IgD-negative memory B cell (primary cell): ENCODE results near the gene DNAH12. TPM values are rescaled to one million over a fixed set of nuclear protein-coding genes. Genes with fewer than 3 reads are reported as not detected.

ENCODE experiments used
- H3K27ac Mint-ChIP-seq, 3 donors: one replicate each; pipeline ENCODE4 v1.8.0; 2020 to 2022; ENCODE audit warnings: mild to moderate bottlenecking in 3 of 3, mixed read lengths in 3 of 3, moderate library complexity in 1 of 3
- H3K27me3 Mint-ChIP-seq: one replicate; pipeline ENCODE4 v1.8.0; 2021; ENCODE audit warnings: mixed read lengths
- H3K36me3 Mint-ChIP-seq: one replicate; pipeline ENCODE4 v1.8.0; 2020; ENCODE audit warnings: mild to moderate bottlenecking, mixed read lengths
- H3K4me1 Mint-ChIP-seq, 3 donors: one replicate each; pipeline ENCODE4 v1.8.0; 2020 to 2022; ENCODE audit warnings: mixed read lengths in 3 of 3, mild to moderate bottlenecking in 1 of 3
- H3K4me3 Mint-ChIP-seq, 4 donors: one replicate each; pipeline ENCODE4 v1.8.0; 2020 to 2022; ENCODE audit warnings: mild to moderate bottlenecking in 4 of 4, mixed read lengths in 4 of 4, moderate library complexity in 3 of 4
- H3K9me3 Mint-ChIP-seq, 3 donors: one replicate each; pipeline ENCODE4 v1.8.0; 2020 to 2021; ENCODE audit warnings: mixed read lengths in 3 of 3, mild to moderate bottlenecking in 1 of 3
- polyA plus RNA-seq: library from polyadenylated mRNA; unstranded; fragments of 300-500 nt; fragmentation: Illumina TruSeq; gene quantifications from one replicate; pipeline ENCODE4 v1.2.3, GENCODE V29; 2021

The DNAH12 gene
- polyA plus RNA-seq, 1 donor from 2014 or later = not detected

- peak overlapping the region; percentile 87 to 99 (median 98) for H3K27ac Mint-ChIP-seq
- peaks cover 2% of the 10 kb centered on the region for H3K36me3 Mint-ChIP-seq
- peak overlapping the region; percentile 87 to 96 (median 96) for H3K4me3 Mint-ChIP-seq
- H3K9me3 Mint-ChIP-seq = no peaks in the 10 kb centered on the region
- no peaks in the 10 kb centered on the region for H3K27me3 Mint-ChIP-seq
- peaks cover 23 to 40% (median 33%) of the 10 kb centered on the region in 3 donors for H3K4me1 Mint-ChIP-seq
Observed at GRCh38 chr3:57557085-57557537, 13.0 kb upstream of the DNAH12 start.

- Mint-ChIP-seq H3K4me1 (peaks cover 23 to 40% (median 32%) of the 10 kb centered on the region in 3 donors), H3K4me3 (peak overlapping the region; percentile 87 to 96 (median 96)), H3K36me3 (peaks cover 2% of the 10 kb centered on the region), H3K27me3 (no peaks in the 10 kb centered on the region), H3K27ac (peak overlapping the region; percentile 87 to 99 (median 98)), H3K9me3 (no peaks in the 10 kb centered on the region)
Observed at GRCh38 chr3:57556459-57557084, 12.4 kb upstream of the DNAH12 start.

DNA sequence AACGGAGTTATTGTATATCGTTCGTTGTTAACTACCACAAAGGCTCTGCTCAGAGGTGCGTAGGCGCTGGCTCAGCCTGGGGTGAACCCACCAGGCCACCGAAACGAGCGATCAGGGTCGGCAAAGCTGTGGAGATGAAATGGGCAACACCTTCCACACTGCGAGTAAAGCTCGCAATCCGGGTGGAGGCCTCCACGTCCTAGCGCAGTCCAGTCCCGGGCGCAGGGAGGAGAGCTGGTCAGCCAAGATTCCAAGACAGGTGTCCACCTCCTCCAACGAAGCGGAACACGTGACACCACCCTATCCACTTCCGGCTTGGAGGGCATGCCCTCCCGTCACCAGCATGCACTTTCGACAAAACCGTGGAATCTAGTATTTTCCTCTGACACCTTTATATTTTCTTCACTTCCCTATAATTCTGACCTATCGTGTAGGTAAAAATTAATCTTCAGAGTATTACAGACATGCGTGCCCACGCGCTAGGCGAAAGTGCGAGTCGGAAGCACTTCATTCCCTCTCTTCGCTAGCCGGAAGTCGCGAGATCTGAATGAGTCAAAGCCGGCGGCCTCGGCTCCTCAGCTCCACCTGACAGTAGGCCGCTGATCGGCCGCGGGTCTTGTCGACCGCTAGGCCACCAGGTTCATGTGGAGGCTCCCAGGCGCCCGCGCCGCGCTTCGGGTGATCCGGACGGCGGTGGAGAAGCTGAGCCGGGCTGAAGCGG is 11.8 kb upstream of the DNAH12 start, which contains the start of gene PDE12:
Gene PDE12 (plus strand): TSS at position 537 of the 721 bp plus-strand sequence. CDS start 106 bp downstream, at position 643.
- H3K27me3 Mint-ChIP-seq = no peaks in the 10 kb centered on the region
- H3K36me3 Mint-ChIP-seq = peaks cover 2% of the 10 kb centered on the region
- peak within 1 kb of the TSS; percentile 87 to 99 (median 98) for H3K27ac Mint-ChIP-seq
- no peaks in the 10 kb centered on the region for H3K9me3 Mint-ChIP-seq
- H3K4me1 Mint-ChIP-seq = peaks cover 23 to 40% (median 29%) of the 10 kb centered on the region in 3 donors
- H3K4me3 Mint-ChIP-seq = peak within 1 kb of the TSS; percentile 87 to 96 (median 96)

DNA sequence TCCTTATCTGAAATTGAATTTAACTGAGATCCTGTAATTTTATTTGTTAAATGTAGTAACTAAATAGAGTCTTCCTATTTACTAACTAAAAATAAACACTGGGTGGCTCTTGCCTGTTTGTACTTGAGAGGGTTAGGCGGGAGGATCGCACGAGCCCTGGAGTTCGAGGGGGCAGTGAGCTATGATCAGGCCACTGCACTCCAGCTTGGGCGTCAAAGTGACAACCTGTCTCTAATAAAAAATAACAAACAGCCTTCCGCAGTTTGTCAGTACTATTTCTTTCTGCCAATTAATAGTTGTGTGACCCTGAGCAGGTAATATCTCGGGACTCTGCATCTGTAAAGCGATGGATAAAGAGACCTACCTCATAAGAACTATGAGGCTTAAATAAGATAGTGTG is 11.2 kb upstream of the DNAH12 start:
- Mint-ChIP-seq H3K36me3 (peaks cover 2% of the 10 kb centered on the region), H3K4me1 (peaks cover 21 to 40% (median 26%) of the 10 kb centered on the region in 3 donors)

DNA sequence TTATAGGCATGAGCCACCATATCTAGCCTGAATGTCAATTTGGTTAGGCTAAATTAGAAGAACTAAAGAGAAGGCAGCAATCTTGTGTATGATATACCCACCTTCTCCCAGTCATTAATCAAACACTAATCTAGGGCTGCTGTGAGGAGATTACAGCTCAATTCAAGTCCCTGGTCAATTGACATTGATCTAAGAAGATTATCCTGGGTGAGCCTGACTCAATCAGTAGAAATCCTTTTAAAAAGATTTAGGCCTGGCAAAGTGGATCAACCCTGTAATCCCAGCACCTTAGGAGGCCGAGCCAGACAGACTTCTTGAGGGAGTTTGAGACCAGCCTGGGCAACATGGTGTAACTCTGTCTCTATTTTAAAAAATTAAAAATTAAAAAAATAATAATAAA is 2.5 kb upstream of the DNAH12 start:
- Mint-ChIP-seq H3K27me3 (peaks cover 3% of the 10 kb centered on the region), H3K4me1 (peaks cover 2 to 10% (median 9%) of the 10 kb centered on the region in 3 donors), H3K36me3 (peaks cover 3% of the 10 kb centered on the region), H3K4me3 (no peak overlapping the region), H3K9me3 (no peaks in the 10 kb centered on the region), H3K27ac (no peak overlapping the region)

More for the DNA sequence above, 11.2 kb upstream of the DNAH12 start:
- H3K9me3 Mint-ChIP-seq = no peaks in the 10 kb centered on the region
- H3K4me3 Mint-ChIP-seq = peak overlapping the region; percentile 87 to 96 (median 96)
- peak overlapping the region; percentile 87 to 99 (median 98) for H3K27ac Mint-ChIP-seq
- H3K27me3 Mint-ChIP-seq = no peaks in the 10 kb centered on the region

DNA sequence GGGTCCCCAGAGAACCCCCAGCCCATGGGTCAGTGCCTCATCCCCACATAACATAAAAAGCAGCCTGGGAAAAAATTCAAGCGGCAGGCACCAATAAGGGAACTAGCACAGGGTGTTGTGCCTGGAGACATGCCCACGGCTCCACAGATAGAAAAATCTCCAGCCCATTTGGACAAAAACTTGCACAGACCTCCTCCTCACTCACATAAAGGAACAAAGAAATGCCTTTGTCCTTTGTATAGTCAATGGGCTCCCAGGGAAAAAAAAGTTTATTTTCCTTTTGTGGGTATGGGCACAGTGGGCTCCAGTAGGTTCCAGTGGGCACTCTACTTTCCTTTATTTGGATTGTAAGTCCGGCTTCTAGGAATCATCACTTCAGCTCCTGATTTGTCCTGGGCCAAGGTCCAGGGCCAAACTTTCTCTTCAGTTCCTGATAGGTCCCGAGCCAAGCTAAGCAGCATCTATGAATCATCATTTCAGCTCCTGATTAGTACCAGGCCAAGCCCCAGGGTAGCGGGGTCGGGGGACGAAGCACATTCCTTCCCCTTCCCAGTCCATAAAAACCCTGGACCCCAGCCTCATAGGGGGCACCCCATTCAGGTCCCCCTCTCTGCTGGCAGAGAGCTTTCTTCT is 1.6 kb upstream of the DNAH12 start:
- H3K9me3 Mint-ChIP-seq = no peaks in the 10 kb centered on the region
- peaks cover 2 to 10% (median 9%) of the 10 kb centered on the region in 3 donors for H3K4me1 Mint-ChIP-seq
- no peak overlapping the region for H3K27ac Mint-ChIP-seq
- no peak overlapping the region for H3K4me3 Mint-ChIP-seq
- peaks cover 5% of the 10 kb centered on the region for H3K36me3 Mint-ChIP-seq
- H3K27me3 Mint-ChIP-seq = peaks cover 3% of the 10 kb centered on the region

GRCh38 chr3:57538465-57538864 is 5.7 kb downstream of the DNAH12 start:
- peaks cover 2 to 6% (median 6%) of the 10 kb centered on the region in 3 donors for H3K9me3 Mint-ChIP-seq
- H3K4me1 Mint-ChIP-seq = no peaks in the 10 kb centered on the region
- no peaks in the 10 kb centered on the region for H3K27me3 Mint-ChIP-seq
- H3K27ac Mint-ChIP-seq = no peak overlapping the region
- peaks cover 8% of the 10 kb centered on the region for H3K36me3 Mint-ChIP-seq
- H3K4me3 Mint-ChIP-seq = no peak overlapping the region

DNA sequence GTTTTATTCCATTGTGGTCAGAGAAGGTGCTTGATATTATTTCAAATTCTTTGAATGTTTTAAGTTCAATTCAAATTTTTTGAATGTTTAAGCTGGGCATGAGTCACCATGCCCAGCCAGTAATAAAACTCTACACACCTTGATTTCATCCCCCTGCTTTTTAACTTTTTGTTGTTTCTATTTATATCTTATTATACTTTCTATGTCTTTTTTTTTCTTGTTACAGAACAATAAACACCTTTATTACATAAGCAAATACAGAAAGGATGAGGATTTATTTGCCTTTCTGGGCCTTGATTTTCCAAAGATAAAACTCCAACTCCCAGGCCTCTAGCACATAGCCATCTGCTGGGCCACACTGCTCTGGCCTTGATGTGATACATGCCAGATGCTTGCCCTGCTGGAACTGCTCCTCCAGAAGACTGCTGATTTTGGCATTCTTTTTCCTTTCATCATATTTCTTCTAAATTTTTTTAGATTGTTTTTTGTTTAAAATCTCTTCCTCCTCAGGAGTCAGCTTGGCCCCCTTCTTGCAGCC is 14.0 kb downstream of the DNAH12 start:
- no peak overlapping the region for H3K4me3 Mint-ChIP-seq
- H3K27ac Mint-ChIP-seq = no peak overlapping the region
- peaks cover 2% of the 10 kb centered on the region for H3K36me3 Mint-ChIP-seq
- H3K9me3 Mint-ChIP-seq = peaks cover 1 to 4% (median 4%) of the 10 kb centered on the region in 3 donors
- H3K27me3 Mint-ChIP-seq = no peaks in the 10 kb centered on the region
- no peaks in the 10 kb centered on the region for H3K4me1 Mint-ChIP-seq

- Mint-ChIP-seq H3K9me3 (no peaks in the 10 kb centered on the region), H3K4me1 (peaks cover 0 to 1% (median 0%) of the 10 kb centered on the region in 3 donors), H3K27me3 (no peaks in the 10 kb centered on the region), H3K36me3 (no peaks in the 10 kb centered on the region), H3K27ac (no peak overlapping the region), H3K4me3 (no peak overlapping the region)
Observed at GRCh38 chr3:57518276-57518915, 25.7 kb downstream of the DNAH12 start.

DNA sequence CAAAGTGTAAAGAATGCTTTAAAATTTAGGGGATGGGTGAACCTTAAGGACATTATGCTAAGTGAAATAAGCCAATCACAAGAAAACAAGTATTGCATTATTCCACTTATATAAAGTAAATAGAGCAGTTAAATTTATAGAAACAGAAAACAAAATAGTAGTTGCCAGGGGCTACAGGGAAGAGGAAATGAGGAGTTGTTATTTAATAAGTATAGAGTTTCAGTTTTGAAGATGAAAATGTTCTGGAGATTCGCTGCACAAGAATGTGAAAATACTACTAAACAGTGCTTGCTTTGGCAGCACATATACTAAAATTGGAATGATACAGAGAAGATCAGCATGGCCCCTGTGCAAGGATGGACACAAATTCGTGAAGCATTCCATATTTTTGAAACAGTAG is 32.0 kb downstream of the DNAH12 start:
- H3K27me3 Mint-ChIP-seq = peaks cover 2% of the 10 kb centered on the region
- peaks cover 2% of the 10 kb centered on the region for H3K36me3 Mint-ChIP-seq
- no peak overlapping the region for H3K4me3 Mint-ChIP-seq
- no peak overlapping the region for H3K27ac Mint-ChIP-seq
- H3K9me3 Mint-ChIP-seq = no peaks in the 10 kb centered on the region
- H3K4me1 Mint-ChIP-seq = peaks cover 0 to 4% (median 0%) of the 10 kb centered on the region in 3 donors

DNA sequence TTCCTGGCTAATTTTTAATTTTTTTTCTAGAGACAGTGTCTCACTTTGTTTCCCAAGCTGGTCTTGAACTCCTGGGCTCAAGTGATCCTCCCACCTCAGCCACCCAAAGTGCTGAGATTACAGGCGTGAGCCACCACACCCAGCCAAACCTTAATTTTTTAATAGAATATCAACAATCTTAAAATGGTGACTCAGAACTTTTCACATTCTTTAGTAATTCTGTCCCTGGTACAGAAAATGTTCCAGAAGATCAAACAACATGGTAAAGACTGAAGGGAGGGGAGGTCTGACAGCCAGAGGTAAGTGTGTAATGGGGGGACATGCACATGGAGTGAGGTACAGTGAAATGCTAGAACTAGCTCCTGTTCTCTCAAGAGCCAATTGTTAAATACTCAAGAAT is 38.2 kb downstream of the DNAH12 start:
- H3K4me1 Mint-ChIP-seq = no peaks in the 10 kb centered on the region
- peak overlapping the region in 1 of 4 donors; percentile 27 for H3K4me3 Mint-ChIP-seq
- no peaks in the 10 kb centered on the region for H3K9me3 Mint-ChIP-seq

GRCh38 chr3:57500506-57500905 is 43.6 kb downstream of the DNAH12 start:
- H3K27me3 Mint-ChIP-seq = no peaks in the 10 kb centered on the region
- H3K4me3 Mint-ChIP-seq = no peak overlapping the region
- H3K4me1 Mint-ChIP-seq = no peaks in the 10 kb centered on the region
- no peak overlapping the region for H3K27ac Mint-ChIP-seq
- H3K9me3 Mint-ChIP-seq = peaks cover 0 to 2% (median 0%) of the 10 kb centered on the region in 3 donors
- no peaks in the 10 kb centered on the region for H3K36me3 Mint-ChIP-seq

More for the DNA sequence above, 38.2 kb downstream of the DNAH12 start:
- Mint-ChIP-seq H3K27me3 (peaks cover 4% of the 10 kb centered on the region), H3K27ac (no peak overlapping the region), H3K36me3 (peaks cover 2% of the 10 kb centered on the region)

DNA sequence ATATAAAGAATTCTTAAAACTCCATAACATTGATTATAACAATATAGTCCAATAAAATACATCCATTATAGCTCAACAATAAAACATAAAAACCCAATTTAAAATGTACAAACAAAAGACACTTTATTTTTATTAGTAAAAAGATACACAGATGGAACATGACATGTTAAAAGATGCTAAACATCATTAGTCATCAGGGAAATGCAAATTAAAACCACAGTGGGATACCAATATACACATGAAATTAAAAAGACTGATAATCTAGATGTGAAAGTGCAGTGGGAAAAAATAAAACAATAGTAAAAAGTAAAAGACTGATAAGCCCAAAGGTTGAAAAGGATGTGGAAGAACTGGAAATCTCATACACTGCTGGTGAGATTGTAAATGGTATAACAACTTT is 46.2 kb downstream of the DNAH12 start:
- no peaks in the 10 kb centered on the region for H3K4me1 Mint-ChIP-seq
- H3K27me3 Mint-ChIP-seq = no peaks in the 10 kb centered on the region
- peaks cover 0 to 2% (median 0%) of the 10 kb centered on the region in 3 donors for H3K9me3 Mint-ChIP-seq
- H3K4me3 Mint-ChIP-seq = no peak overlapping the region
- H3K36me3 Mint-ChIP-seq = no peaks in the 10 kb centered on the region
- no peak overlapping the region for H3K27ac Mint-ChIP-seq

DNA sequence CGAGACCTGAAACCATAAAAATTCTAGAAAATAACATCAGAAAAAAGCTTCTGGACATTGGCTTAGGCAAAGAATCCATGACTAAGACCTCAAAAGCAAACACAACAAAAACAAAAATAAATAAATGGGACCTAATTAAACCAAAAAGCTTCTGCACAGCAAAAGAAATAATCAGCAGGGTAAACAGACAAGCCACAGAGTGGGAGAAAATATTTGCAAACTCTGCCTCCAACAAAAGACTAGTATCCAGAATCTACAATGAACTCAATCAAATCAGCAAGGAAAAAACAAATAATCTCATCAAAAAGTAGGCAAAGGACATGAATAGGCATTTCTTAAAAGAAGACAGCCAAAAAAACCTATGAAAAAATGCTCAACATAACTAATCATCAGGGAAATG is 59.6 kb downstream of the DNAH12 start:
- H3K36me3 Mint-ChIP-seq = no peaks in the 10 kb centered on the region
- peaks cover 1% of the 10 kb centered on the region for H3K27me3 Mint-ChIP-seq
- H3K9me3 Mint-ChIP-seq = peaks cover 0 to 2% (median 0%) of the 10 kb centered on the region in 3 donors
- no peak overlapping the region for H3K4me3 Mint-ChIP-seq
- no peak overlapping the region for H3K27ac Mint-ChIP-seq
- no peaks in the 10 kb centered on the region for H3K4me1 Mint-ChIP-seq
